Fibroblast of skin of left biceps (primary cell): Measurements from ENCODE around the gene EPHA3.
A peak's percentile ranks its signal among the peaks of the same experiment; 100 is the strongest.

Source experiments
- DNase-seq, 2 experiments: peaks; one replicate each; pipeline ENCODE4 v3.0.0-alpha.2; 2013; ENCODE audit warnings: low read depth in 2 of 2

EPHA3 gene

GRCh38 chr3:89107461-89108290 lies at the start of gene EPHA3:
TSS of gene EPHA3 (plus strand) at chr3:89107621. CDS start at chr3:89107749, 128 bp downstream.
- peak; percentile 26 to 28 for DNase-seq

GRCh38 chr3:89058371-89058770 lies 49.0 kb upstream of the EPHA3 start:
- DNase-seq: no peak

GRCh38 chr3:89059211-89059925 lies 48.1 kb upstream of the EPHA3 start:
- peak; percentile 44 to 52 for DNase-seq

- no peak for DNase-seq
Measured at GRCh38 chr3:89061259-89061658, 46.2 kb upstream of the EPHA3 start.

GRCh38 chr3:89067736-89068135 lies 39.7 kb upstream of the EPHA3 start:
- no peak for DNase-seq

- DNase-seq: no peak
Measured at GRCh38 chr3:89072642-89073041, 34.8 kb upstream of the EPHA3 start.

- no peak for DNase-seq
Measured at GRCh38 chr3:89079944-89080343, 27.5 kb upstream of the EPHA3 start.

- DNase-seq: no peak
Measured at GRCh38 chr3:89087851-89088250, 19.6 kb upstream of the EPHA3 start.

- no peak for DNase-seq
Measured at GRCh38 chr3:89098173-89098572, 9.2 kb upstream of the EPHA3 start.

- DNase-seq: peak; percentile 11 to 20
Measured at GRCh38 chr3:89098964-89099585, 8.3 kb upstream of the EPHA3 start.

- no peak for DNase-seq
Measured at GRCh38 chr3:89101251-89101650, 6.2 kb upstream of the EPHA3 start.

GRCh38 chr3:89101921-89102320 lies 5.5 kb upstream of the EPHA3 start:
- DNase-seq: no peak

- DNase-seq: no peak
Measured at GRCh38 chr3:89104499-89104898, 2.9 kb upstream of the EPHA3 start.

GRCh38 chr3:89105503-89105902 lies 1.9 kb upstream of the EPHA3 start:
- DNase-seq: no peak

GRCh38 chr3:89108291-89108550 lies 800 bp downstream of the EPHA3 start:
- no peak for DNase-seq

- DNase-seq: no peak
Measured at GRCh38 chr3:89113344-89113743, 5.9 kb downstream of the EPHA3 start.

GRCh38 chr3:89113893-89114840 lies 6.7 kb downstream of the EPHA3 start:
- peak in 1 of 2 experiments; percentile 15 for DNase-seq

GRCh38 chr3:89114841-89115223 lies 7.4 kb downstream of the EPHA3 start:
- no peak for DNase-seq

GRCh38 chr3:89116476-89116875 lies 9.1 kb downstream of the EPHA3 start:
- peak; percentile 64 to 73 for DNase-seq

- DNase-seq: no peak
Measured at GRCh38 chr3:89138048-89138447, 30.6 kb downstream of the EPHA3 start.

- no peak for DNase-seq
Measured at GRCh38 chr3:89139870-89140269, 32.4 kb downstream of the EPHA3 start.

- no peak for DNase-seq
Measured at GRCh38 chr3:89144080-89144479, 36.7 kb downstream of the EPHA3 start.
